WI38 (cell line): ENCODE results near the gene ZNF138.

ENCODE experiments used
- H3K4me3 ChIP-seq: 2 replicates; pipeline ENCODE4 v1.5.1; 2011; ENCODE audit warnings: low read depth, mild to moderate bottlenecking, control low read depth, low read length
- TF ChIP-seq, protein P1 (sequence below): IDR thresholded peaks from 2 replicates; pipeline ENCODE4 v1.5.1; 2012; ENCODE audit warnings: low read depth, mild to moderate bottlenecking, control low read depth, low read length

Gene ZNF138

DNA sequence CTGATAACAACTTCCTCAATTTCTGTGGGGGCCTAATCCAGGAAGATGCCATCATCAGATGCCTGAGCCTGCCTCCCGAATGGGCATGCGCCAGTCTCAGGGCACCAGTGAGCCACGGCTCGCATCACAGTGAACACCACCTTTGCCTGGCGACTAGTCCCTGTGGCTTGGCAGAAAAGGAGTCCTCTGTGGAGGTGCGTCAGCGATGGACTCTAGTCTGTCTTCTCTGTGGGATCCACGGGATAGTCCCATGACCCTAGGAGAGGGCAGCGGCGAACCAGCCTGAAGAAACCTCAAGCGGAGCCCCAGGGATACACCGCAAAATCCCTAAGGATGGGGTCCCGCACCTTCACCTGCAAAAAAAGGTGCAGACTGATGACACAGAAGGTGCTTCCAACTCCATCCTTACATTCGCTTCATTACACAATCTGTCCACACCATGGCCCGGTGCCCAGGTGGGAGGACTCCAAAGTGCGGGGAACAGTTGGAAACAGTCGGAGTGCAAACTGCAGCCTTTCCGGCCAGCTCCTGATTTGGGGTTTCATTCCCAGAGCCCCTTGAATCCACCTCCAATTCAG is 73.7 kb downstream of the ZNF138 start:
- TF ChIP-seq, protein P1, sequence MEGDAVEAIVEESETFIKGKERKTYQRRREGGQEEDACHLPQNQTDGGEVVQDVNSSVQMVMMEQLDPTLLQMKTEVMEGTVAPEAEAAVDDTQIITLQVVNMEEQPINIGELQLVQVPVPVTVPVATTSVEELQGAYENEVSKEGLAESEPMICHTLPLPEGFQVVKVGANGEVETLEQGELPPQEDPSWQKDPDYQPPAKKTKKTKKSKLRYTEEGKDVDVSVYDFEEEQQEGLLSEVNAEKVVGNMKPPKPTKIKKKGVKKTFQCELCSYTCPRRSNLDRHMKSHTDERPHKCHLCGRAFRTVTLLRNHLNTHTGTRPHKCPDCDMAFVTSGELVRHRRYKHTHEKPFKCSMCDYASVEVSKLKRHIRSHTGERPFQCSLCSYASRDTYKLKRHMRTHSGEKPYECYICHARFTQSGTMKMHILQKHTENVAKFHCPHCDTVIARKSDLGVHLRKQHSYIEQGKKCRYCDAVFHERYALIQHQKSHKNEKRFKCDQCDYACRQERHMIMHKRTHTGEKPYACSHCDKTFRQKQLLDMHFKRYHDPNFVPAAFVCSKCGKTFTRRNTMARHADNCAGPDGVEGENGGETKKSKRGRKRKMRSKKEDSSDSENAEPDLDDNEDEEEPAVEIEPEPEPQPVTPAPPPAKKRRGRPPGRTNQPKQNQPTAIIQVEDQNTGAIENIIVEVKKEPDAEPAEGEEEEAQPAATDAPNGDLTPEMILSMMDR, result no peak
- H3K4me3 ChIP-seq, result no peak overlapping the region

DNA sequence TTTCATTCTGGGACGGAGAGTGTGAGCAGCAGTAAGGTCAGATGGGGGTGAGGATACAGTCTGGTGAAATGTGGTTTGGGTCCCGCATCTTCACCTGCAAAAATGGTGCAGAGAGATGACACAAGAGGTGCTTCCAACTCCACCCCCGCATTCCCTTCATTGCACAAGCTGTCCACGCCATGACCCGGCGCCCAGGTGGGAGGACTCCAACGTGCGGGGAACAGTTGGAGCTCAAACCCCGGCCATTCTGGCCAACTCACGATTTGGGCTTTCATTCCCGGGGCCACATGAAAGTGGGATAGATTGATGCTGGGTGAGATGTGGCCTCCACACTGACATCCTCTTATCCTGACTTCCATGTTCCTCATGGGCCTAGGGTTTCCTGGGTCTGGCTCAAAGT is 74.3 kb downstream of the ZNF138 start:
- H3K4me3 ChIP-seq, result no peak overlapping the region
- TF ChIP-seq, protein P1, result no peak

DNA sequence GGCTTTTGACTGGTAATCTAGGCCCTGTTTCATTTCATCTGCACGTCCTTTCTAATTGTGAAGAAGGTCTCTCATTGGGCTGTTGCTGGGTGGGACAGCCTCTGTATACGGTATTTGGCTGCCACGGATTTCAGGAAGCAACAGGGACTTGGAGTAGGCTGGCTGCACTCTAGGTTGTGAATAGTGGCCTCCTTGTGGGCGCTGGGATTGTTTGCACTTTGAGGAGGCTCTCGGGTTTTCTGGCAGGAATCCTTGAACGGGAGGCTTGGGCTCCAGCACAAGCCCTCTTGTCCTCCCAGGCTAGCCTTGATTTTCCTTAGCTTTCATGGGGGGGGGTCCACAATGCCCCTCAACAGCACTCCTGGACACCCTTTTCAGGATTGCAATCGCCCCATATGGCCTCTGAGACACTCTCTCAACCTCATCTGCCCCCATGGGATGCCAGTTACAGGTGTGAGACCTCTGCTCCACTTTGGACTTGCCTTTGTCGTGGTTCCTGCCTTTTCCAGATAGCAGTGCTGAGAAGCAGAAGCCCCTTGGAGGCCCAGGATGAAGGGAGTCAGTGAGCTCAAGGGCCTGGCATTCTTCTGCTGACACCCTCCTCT is 75.0 kb downstream of the ZNF138 start:
- no peak overlapping the region for H3K4me3 ChIP-seq
- TF ChIP-seq, protein P1, result no peak

DNA sequence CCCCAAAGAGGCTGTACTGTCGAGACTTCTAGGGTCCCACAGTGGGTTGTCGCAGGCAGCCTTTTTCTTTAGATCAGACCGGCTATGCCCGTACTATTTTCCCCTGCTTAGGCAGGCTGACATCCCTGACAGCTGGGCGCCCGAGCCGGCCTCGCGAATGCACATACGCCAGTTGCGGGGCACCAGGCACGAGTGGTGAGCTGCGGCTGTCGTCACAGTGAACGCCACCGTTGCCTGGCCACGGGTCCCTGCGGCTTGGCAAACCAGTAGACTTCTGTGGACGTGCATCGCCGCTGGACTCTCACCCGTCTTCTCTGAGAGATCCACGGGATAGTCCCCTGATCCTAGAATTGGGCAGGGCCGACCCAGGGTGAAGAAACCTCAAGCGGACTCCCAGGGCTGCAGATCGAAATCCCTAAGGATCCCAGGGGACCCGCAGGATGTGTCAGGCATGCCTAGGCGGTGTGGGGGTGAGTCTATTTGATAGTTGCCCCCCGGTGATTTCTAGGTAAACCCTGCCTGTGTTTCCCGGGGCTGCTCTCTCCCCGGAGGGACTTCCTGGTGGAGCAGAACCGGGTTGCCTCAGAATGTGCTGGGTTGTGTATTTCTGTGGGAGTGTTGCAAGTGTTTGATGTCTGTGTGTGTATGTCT is 75.8 kb downstream of the ZNF138 start:
- TF ChIP-seq, protein P1, result no peak
- H3K4me3 ChIP-seq, result no peak overlapping the region

DNA sequence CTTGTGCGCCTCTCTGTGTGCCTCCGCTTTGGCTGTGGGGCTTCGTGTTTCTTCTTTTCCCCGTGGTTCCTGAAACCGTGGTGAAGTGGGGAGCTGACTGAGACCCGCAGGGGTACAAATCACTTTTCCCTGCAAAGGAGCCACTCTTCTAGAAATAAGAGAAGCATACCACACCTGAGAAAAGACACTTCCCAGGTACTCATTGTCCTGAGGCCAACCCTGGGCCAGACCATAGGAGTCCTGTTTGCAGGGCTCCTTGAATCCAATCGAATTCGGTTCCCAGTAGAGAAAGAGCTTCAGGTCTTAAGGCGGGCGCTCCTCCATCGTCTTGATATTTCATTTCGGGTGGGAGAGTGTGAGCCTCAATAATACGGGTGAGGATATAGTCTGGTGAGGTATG is 76.4 kb downstream of the ZNF138 start:
- no peak overlapping the region for H3K4me3 ChIP-seq
- TF ChIP-seq, protein P1, result no peak

DNA sequence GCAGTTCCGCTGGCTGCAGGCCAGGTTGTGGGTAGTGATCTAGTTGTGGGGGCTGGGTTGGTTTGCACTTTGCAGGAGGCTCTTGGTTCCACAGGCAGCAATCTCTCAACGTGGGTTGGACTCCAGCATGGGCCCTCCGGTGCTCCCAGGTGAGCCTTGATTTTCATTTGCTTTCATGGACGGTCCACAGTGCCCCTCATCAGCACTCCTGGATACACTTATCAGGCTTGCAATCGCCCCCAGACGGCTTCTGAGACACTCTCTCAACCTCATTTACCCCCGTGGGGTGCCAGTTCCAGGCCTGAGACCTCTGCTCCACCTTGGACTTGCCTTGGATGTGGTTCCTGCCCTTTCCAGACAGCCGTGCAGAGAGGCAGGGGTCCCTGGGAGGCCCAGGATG is 77.5 kb downstream of the ZNF138 start:
- H3K4me3 ChIP-seq, result no peak overlapping the region

More for the DNA sequence above, 77.5 kb downstream of the ZNF138 start:
- TF ChIP-seq, protein P1, result no peak
